Fibroblast of pulmonary artery (primary cell): ENCODE results near the gene OR5V1.

Experiments
- DNase-seq: peaks from one replicate; pipeline ENCODE4 v3.0.0-alpha.2; 2010; ENCODE audit warnings: low read depth
- H3K4me3 ChIP-seq: replicated peaks from 2 replicates; pipeline ENCODE4 v1.5.1; 2011; ENCODE audit warnings: low read depth, mild to moderate bottlenecking, control low read depth, low read length, moderate library complexity
- CTCF ChIP-seq: IDR thresholded peaks from 2 replicates; pipeline ENCODE4 v1.5.1; 2011; ENCODE audit warnings: mild to moderate bottlenecking, control low read depth, low read length, inconsistent platforms; ENCODE audit errors: missing control alignments

Gene OR5V1

GRCh38 chr6:29368765-29369164 lies at the start of gene OR5V1:
TSS of gene OR5V1 (minus strand) at chr6:29368865. CDS start at chr6:29356195, 12,670 bp downstream.
- H3K4me3 ChIP-seq, result no peak within 1 kb of the TSS
- no peak for TF ChIP-seq CTCF
- no peak for DNase-seq

GRCh38 chr6:29414588-29414987 lies 45.9 kb upstream of the OR5V1 start, which contains the start of gene OR12D1:
TSS of gene OR12D1 (plus strand) at chr6:29414928.
- no peak for DNase-seq
- no peak for TF ChIP-seq CTCF
- no peak within 1 kb of the TSS for H3K4me3 ChIP-seq

GRCh38 chr6:29403801-29404200 lies 35.1 kb upstream of the OR5V1 start:
- DNase-seq, result no peak
- no peak for TF ChIP-seq CTCF
- no peak overlapping the region for H3K4me3 ChIP-seq

GRCh38 chr6:29399525-29399924 lies 30.9 kb upstream of the OR5V1 start:
- TF ChIP-seq CTCF, result no peak
- DNase-seq, result no peak
- no peak overlapping the region for H3K4me3 ChIP-seq

- no peak for TF ChIP-seq CTCF
- H3K4me3 ChIP-seq, result no peak within 1 kb of the TSS
- DNase-seq, result no peak
Measured at GRCh38 chr6:29395331-29395730, 26.7 kb upstream of the OR5V1 start, which contains the start of gene OR12D2. TSS of gene OR12D2 (plus strand) at chr6:29395631. CDS start at chr6:29396700, 1,069 bp downstream.

- H3K4me3 ChIP-seq, result no peak overlapping the region
- no peak for TF ChIP-seq CTCF
- no peak for DNase-seq
Measured at GRCh38 chr6:29388533-29388932, 19.9 kb upstream of the OR5V1 start.

GRCh38 chr6:29376003-29376402 lies 7.3 kb upstream of the OR5V1 start:
- no peak overlapping the region for H3K4me3 ChIP-seq
- no peak for TF ChIP-seq CTCF
- peak; percentile 7 for DNase-seq
